Esophagus (tissue), 2 donors: Measurements from ENCODE around the gene BUD13. TPM values are rescaled to one million over a fixed set of nuclear protein-coding genes. Genes with fewer than 3 reads are reported as not detected.

Experiments
- H3K27ac ChIP-seq, 2 donors: one replicate each; pipeline ENCODE4 v1.5.1; 2013; ENCODE audit warnings: low read depth in 2 of 2, mild to moderate bottlenecking in 2 of 2, inconsistent platforms in 1 of 2, low read length in 1 of 2, moderate library complexity in 1 of 2
- H3K27me3 ChIP-seq, 2 donors: one replicate each; pipeline ENCODE4 v1.6.1; 2013; ENCODE audit warnings: low read length in 2 of 2, control low read depth in 1 of 2, mild to moderate bottlenecking in 1 of 2; ENCODE audit not compliant: insufficient read depth in 2 of 2, control insufficient read depth in 1 of 2
- H3K36me3 ChIP-seq, 2 donors: one replicate each; pipeline ENCODE4 v1.6.1; 2013; ENCODE audit warnings: low read length in 1 of 2; ENCODE audit not compliant: control insufficient read depth in 2 of 2, insufficient read depth in 2 of 2
- H3K4me1 ChIP-seq, 2 donors: one replicate each; pipeline ENCODE4 v1.6.1; 2013; ENCODE audit warnings: low read length in 1 of 2; ENCODE audit not compliant: control insufficient read depth in 2 of 2, insufficient read depth in 2 of 2
- H3K4me3 ChIP-seq, 2 donors: one replicate each; pipeline ENCODE4 v1.5.1; 2013; ENCODE audit warnings: low read length in 2 of 2, mild to moderate bottlenecking in 2 of 2, low read depth in 1 of 2, moderate library complexity in 1 of 2
- H3K9me3 ChIP-seq, 2 donors: one replicate each; pipeline ENCODE4 v1.6.1; 2013; ENCODE audit warnings: mild to moderate bottlenecking in 2 of 2, low read depth in 1 of 2, low read length in 1 of 2, moderate library complexity in 1 of 2; ENCODE audit not compliant: control insufficient read depth in 2 of 2, insufficient read depth in 1 of 2
- WGBS, 2 donors: extraction: QIAGEN DNeasy Blood & Tissue Kit; methylation state at CpG; one replicate each; pipeline ENCODE4 v1.1.7; 2013; 5-methylcytosine and 5-hydroxymethylcytosine counted together
- polyA plus RNA-seq, 2 donors: library from polyadenylated mRNA; stranded (reverse); fragments of 200-250 nt; gene quantifications; one replicate each; pipeline ENCODE4 v1.2.3, GENCODE V29; 2013
- donor health status: healthy with polysubstance abuse.
- donor health status: Bipolar disorder and iron deficiency.

Gene BUD13
- polyA plus RNA-seq, 2 donors: 9.6 to 11.4 TPM

DNA sequence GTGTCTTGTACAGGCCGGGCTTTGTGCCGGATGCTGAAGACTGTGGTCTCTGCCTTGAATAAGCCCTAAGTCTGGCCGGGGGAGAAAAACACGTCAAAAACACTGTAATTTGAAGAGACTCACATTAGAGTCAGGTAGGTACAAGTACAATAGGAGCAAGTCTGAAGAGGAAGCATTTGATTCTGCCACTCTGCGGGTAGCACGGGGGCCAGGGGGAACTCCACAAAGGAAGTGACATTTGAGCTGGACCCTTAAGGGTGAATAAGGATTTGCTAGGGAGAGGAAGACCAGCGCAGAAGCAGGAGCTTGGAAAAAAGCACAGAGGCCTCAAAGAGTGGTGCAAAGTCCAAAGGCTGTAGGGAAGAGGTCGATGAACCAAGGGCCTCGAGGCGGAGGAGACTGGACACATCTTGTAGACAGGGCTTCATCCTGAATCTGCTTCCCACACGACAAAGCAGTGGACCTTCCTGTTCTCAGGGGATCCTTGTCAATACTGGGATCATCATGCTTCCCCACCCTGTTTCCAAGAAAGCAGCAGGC lies 38.7 kb downstream of the BUD13 start:
- 74 to 84% methylated on average over 11 of the region's 11 CpGs for WGBS, 2 donors
- H3K9me3 ChIP-seq: peaks cover 0 to 3% of the 10 kb centered on the region in 2 donors
- H3K4me1 ChIP-seq: no peaks in the 10 kb centered on the region
- H3K4me3 ChIP-seq: no peak overlapping the region
- no peaks in the 10 kb centered on the region for H3K36me3 ChIP-seq
- H3K27me3 ChIP-seq: no peaks in the 10 kb centered on the region
- no peak overlapping the region for H3K27ac ChIP-seq

DNA sequence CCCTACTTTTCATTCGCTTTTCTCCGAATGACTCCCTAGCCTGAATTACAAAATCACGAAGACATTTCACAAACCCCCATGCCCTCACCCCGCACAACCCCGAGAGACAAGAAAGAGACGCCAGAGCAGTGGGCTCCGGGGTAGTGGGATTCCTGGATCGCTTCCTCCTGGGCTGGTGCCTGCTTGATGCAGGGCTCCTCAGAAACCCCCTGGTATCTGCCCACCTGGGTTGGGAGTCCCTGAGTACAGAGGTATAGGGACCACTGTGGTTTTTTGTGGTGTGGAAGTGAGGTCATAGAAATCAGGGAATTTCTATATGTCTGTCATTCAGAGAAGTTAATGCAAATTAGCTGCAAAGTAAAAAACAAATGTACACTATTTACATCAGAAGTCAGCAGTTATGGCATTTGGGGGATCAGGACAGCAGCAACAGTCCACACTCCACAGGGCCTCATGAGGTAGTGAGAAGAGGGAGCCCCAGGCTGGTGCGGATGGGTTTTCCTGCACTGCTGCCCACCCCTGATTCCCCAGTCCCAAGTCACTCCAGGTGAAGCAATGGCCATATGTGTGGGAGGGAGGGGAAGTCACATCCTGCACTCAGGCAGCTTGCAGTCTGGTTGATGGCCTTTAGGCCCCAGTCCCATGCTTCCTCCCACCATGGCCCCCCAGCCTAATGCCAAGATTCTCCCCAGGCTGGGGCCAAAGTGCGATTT lies 39.6 kb downstream of the BUD13 start:
- 71 to 73% methylated on average over 10 of the region's 10 CpGs for WGBS, 2 donors
- H3K36me3 ChIP-seq: no peaks in the 10 kb centered on the region
- no peaks in the 10 kb centered on the region for H3K9me3 ChIP-seq
- H3K4me1 ChIP-seq: no peaks in the 10 kb centered on the region
- no peak overlapping the region for H3K27ac ChIP-seq
- no peaks in the 10 kb centered on the region for H3K27me3 ChIP-seq
- H3K4me3 ChIP-seq: no peak overlapping the region

DNA sequence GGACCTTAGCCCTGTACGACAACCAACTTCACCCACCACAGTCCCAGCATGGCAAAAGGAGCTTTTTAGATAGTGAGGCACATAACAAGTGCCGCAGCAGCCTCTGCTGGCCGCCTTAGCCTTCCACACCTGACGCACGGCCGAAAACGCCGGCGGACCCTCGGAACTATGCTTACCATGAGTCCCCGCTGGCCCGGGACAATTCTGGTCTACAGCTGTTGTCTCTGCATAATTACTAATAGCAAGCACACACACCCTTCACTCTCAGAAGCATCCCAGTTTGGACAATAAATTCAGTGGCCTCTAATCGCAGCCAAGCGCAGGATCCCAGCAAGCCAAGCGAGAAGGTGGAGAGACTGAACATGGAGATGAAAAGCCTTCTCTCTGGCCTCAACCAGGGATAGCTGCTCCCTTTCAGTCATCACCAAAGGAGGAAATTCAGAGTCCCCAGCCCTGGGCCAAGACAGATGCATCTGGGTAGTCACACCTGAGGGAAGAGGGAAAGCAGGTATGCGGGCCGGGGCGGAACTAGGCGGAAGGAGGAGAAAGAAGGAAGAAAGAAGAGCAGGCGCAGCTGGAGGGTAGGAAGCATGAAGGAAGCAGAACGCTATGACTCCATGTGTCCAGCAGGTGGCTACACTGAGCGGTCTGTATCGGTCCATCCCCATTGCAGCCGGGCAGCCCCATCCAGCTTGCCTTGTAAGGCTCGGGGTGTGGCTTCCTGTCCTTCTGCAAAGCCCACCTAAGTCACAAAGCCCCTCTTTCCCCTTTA lies 40.3 kb downstream of the BUD13 start:
- no peak overlapping the region for H3K4me3 ChIP-seq
- H3K27ac ChIP-seq: no peak overlapping the region
- no peaks in the 10 kb centered on the region for H3K27me3 ChIP-seq
- no peaks in the 10 kb centered on the region for H3K4me1 ChIP-seq
- H3K36me3 ChIP-seq: no peaks in the 10 kb centered on the region
- no peaks in the 10 kb centered on the region for H3K9me3 ChIP-seq
- 39 to 40% methylated on average over 23 to 25 of the region's 25 CpGs for WGBS, 2 donors

DNA sequence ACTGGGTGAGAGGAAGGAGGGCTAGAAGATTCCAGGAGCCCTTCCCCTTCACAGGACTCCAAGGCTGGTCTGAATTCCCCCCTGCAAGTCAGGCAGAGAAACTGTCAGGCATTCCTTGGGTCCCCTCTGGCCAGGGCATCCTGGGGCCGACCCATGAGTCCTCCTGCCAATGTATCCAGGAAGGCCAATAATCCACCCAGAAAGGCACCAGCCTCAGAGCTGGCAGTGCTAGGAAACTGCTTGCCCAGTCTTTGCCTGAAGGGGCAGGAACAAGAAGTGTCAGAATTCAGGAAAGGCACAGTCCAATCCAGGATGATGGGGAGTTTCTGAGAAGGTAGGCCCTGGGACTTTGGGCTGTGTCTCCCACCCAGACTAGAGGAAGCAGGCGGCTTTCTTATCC lies 41.0 kb downstream of the BUD13 start:
- H3K27me3 ChIP-seq: peaks cover 0 to under 1% of the 10 kb centered on the region in 2 donors
- no peaks in the 10 kb centered on the region for H3K36me3 ChIP-seq
- H3K27ac ChIP-seq: no peak overlapping the region
- no peak overlapping the region for H3K4me3 ChIP-seq
- no peaks in the 10 kb centered on the region for H3K4me1 ChIP-seq
- no peaks in the 10 kb centered on the region for H3K9me3 ChIP-seq
- WGBS, 2 donors: 70 to 73% methylated on average over 2 of the region's 2 CpGs

DNA sequence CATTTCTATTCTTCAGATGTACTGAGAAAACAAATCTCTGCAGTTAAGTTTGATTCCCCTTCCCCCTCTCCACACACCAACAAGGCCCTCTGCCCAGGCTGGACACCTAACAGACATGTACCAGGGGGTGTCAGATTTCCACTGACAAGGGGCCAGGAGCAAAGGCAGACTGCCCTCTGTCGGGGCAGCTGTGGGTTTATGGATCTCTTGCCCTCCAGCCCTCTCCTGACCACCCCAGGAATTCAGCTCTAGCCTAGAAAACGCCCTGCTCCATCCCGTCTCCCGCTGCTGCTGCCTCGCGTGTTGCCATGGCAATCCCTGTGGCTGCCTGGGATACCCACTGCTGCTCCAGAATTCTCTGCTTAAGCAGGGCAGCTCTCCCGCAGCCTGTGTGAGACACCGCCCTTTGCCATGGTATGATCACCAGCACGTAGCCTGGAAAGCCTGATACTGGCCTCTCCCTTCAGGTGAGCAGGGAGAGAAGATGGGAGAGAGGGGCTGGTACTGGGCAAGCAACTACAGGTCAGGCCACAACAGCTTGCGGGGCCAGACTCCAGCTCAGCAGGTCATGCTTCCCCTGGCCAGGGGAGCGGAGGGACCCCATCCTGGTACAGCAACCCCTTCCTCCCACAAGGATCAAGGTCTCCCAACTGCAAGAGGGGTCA lies 41.6 kb downstream of the BUD13 start:
- 58 to 59% methylated on average over 11 of the region's 11 CpGs for WGBS, 2 donors
- no peak overlapping the region for H3K27ac ChIP-seq
- H3K27me3 ChIP-seq: peaks cover under 1 to 6% of the 10 kb centered on the region in 2 donors
- no peaks in the 10 kb centered on the region for H3K9me3 ChIP-seq
- no peak overlapping the region for H3K4me3 ChIP-seq
- no peaks in the 10 kb centered on the region for H3K4me1 ChIP-seq
- H3K36me3 ChIP-seq: no peaks in the 10 kb centered on the region

DNA sequence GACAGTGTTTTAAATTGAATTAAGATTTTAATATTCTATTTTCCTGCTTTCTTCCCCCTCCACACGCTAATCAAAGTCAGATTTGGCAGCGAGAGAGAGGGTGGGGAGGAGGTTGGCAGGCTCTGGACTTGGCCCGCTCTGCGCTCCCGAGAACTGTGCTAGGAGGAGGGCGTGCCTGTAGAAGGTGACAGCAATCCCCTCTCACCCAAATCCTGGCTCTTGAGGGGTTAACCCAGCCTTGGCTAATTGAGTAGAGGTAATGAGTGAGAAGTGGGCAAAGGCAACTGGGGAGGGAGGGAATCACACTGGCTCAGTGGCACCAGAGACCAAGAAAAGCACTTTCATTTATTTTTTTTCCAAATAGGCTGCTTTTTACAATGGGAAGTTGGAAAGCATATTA lies 42.2 kb downstream of the BUD13 start:
- H3K36me3 ChIP-seq: no peaks in the 10 kb centered on the region
- H3K9me3 ChIP-seq: no peaks in the 10 kb centered on the region
- WGBS, 2 donors: 33 to 56% methylated on average over 6 of the region's 6 CpGs
- H3K4me1 ChIP-seq: no peaks in the 10 kb centered on the region
- no peak overlapping the region for H3K4me3 ChIP-seq
- H3K27ac ChIP-seq: no peak overlapping the region
- H3K27me3 ChIP-seq: peaks cover 2 to 6% of the 10 kb centered on the region in 2 donors

DNA sequence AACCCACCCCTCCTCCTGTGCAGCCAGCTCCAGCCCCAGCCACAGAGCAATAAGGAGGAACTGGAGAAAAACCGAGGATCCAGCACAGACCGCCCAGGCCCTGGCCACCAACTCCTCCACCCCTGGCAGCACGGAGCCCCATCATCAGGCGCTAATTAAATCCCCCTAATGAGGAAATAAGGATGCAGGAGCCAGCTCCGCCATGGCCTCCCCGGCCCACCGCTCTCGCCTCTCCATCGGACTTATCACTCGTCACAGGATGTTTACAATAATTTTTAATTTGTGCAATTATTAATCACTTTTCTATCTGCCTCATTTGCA lies 42.6 kb downstream of the BUD13 start:
- Histone ChIP-seq H3K27me3 (peaks cover 2 to 6% of the 10 kb centered on the region in 2 donors), H3K4me1 (no peaks in the 10 kb centered on the region), H3K27ac (no peak overlapping the region), H3K4me3 (no peak overlapping the region), H3K36me3 (no peaks in the 10 kb centered on the region), H3K9me3 (no peaks in the 10 kb centered on the region)
- WGBS, 2 donors: 70 to 79% methylated on average over 10 of the region's 10 CpGs

DNA sequence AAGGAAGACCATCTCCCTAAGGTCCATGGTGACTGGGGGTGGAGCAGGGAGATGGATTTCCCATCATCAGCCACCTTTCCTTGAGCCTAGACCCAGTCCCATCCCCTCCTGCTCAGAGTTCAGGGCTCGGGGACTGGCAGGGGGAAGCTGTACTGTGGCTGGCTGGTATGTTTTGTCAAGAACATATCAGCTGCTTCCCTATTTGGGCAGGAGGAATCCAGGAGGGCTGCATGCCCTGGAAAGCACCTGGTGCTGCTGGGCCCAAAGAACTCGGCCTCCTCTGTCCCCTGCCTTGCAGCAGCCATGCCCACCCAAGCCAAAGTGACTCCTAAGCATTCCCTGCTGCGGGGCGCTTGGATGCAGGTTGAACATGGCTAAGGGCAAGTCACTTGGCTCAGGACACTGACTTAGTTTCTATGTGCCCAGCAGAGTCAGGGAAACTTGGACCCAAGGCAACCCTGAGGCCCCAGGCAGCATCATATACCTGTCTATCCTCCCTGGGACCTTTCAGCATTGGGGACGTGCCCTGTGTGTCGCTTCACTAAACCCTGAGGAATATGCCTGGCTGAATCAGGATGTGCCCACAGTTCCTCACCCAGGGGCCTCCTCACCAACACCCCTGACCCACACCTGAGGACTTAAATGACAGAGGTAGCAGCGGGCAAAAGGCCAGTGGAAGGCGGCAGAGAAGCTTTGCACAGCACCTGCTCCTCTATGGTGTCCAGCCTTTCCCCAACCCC lies 43.1 kb downstream of the BUD13 start:
- H3K4me1 ChIP-seq: no peaks in the 10 kb centered on the region
- no peaks in the 10 kb centered on the region for H3K36me3 ChIP-seq
- no peak overlapping the region for H3K4me3 ChIP-seq
- H3K27ac ChIP-seq: no peak overlapping the region
- no peaks in the 10 kb centered on the region for H3K9me3 ChIP-seq
- 91% methylated on average over 8 of the region's 8 CpGs for WGBS, 2 donors
- peaks cover 2 to 6% of the 10 kb centered on the region in 2 donors for H3K27me3 ChIP-seq

DNA sequence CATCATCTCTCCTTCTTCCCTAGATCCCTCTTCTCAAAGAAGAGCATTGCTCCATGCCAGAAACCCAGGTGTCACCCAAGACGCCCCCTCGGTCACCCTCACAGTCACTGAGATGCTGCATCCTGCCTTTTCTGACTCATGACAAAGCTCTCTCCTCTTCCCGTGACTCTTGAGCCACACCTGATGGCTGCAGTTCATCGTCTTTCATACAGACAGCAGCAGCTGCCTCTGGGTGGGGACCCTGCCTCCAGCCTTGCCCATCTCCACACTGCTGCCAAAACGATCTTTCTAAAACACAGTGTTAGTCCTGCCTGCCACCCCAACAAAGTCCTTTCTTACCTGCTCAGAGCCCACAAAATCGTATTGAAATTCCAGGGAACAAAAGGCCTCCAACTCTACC lies 44.8 kb downstream of the BUD13 start:
- no peak overlapping the region for H3K4me3 ChIP-seq
- H3K27ac ChIP-seq: no peak overlapping the region
- no peaks in the 10 kb centered on the region for H3K4me1 ChIP-seq
- H3K36me3 ChIP-seq: no peaks in the 10 kb centered on the region
- H3K27me3 ChIP-seq: peaks cover 2 to 6% of the 10 kb centered on the region in 2 donors
- no peaks in the 10 kb centered on the region for H3K9me3 ChIP-seq
- 67 to 71% methylated on average over 6 of the region's 6 CpGs for WGBS, 2 donors
